A549 (cell line): ENCODE data around the gene FGD2. TPM values are rescaled to one million over a fixed set of nuclear protein-coding genes. Genes with fewer than 3 reads are reported as not detected.

ENCODE experiments used
- ATAC-seq, 2 experiments: fragments of 200-7000 bp in 1 of 2; fragments of >200 bp in 1 of 2; cut with Nextera tagmentation in 1 of 2; cut with Tn5 transposase in 1 of 2; 3 replicates each; pipeline versions ENCODE4 v1.8.0 to v1.9.1; 2018 to 2020; ENCODE audit warnings: mild to moderate bottlenecking in 1 of 2, moderate library complexity in 1 of 2
- CTCF ChIA-PET: fragments of 300-600 bp; sonication (Branson Sonifier 250); formaldehyde crosslinking; extraction: SDS; loops from one replicate; lab custom pipeline; 2021; ENCODE audit warnings: antibody characterized with exemption, inconsistent platforms; lab: Yijun Ruan, JAX
- POLR2A ChIA-PET: fragments of 350-600 bp; formaldehyde crosslinking; extraction: SDS; loops from one replicate; lab custom pipeline; 2021; ENCODE audit warnings: antibody characterized with exemption, inconsistent platforms; lab: Yijun Ruan, JAX
- DNase-seq, 2 experiments: peaks; one replicate each; pipeline versions ENCODE4 v3.0.0 to v3.0.0-alpha.2; 2011 to 2016; ENCODE audit warnings: low read depth in 1 of 2, low spot score in 1 of 2
- FAIRE-seq: peaks from 2 replicates; lab custom pipeline; 2011; peaks lifted over from hg19 to GRCh38; lab: Jason Lieb, UNC
- H3K27ac ChIP-seq, 2 experiments: fragments of >200 bp; sonication (Bioruptor Twin); formaldehyde crosslinking; 3 replicates each; pipeline ENCODE4 v1.5.1; 2016 to 2017
- H3K4me1 ChIP-seq: fragments of >200 bp; sonication (Bioruptor Twin); formaldehyde crosslinking; 3 replicates; pipeline ENCODE4 v1.6.1; 2016
- H3K4me2 ChIP-seq: fragments of >200 bp; sonication (Bioruptor Twin); formaldehyde crosslinking; 3 replicates; pipeline ENCODE4 v1.6.1; 2016
- H3K4me3 ChIP-seq: fragments of >200 bp; sonication (Bioruptor Twin); formaldehyde crosslinking; 3 replicates; pipeline ENCODE4 v1.5.1; 2016
- H3K9me3 ChIP-seq: fragments of >200 bp; sonication (Bioruptor Twin); formaldehyde crosslinking; 3 replicates; pipeline ENCODE4 v1.6.1; 2016
- BCL3 ChIP-seq: fragments of >200 bp; sonication (Bioruptor Twin); formaldehyde crosslinking; IDR thresholded peaks from 3 replicates; pipeline ENCODE4 v1.6.1; 2016
- CBX8 ChIP-seq: fragments of 200-600 bp; sonication (generic); IDR thresholded peaks from 2 replicates; pipeline ENCODE4 v1.6.1; 2016
- CEBPB ChIP-seq, 2 experiments: fragments of >200 bp in 1 of 2; sonication (Bioruptor Twin) in 1 of 2; formaldehyde crosslinking in 1 of 2; IDR thresholded peaks; 2 replicates each; pipeline ENCODE4 v1.6.1; 2012 to 2016
- FOSL2 ChIP-seq, 2 experiments: fragments of 450-650 bp in 1 of 2; fragments of >200 bp in 1 of 2; sonication (Bioruptor Twin) in 1 of 2; formaldehyde crosslinking; IDR thresholded peaks; 2 replicates each; pipeline versions ENCODE4 v1.5.0 to v1.6.1; 2016 to 2020; ENCODE audit warnings: mild to moderate bottlenecking in 1 of 2, moderate library complexity in 1 of 2
- HDAC2 ChIP-seq: fragments of 200-600 bp; sonication (generic); IDR thresholded peaks from 2 replicates; pipeline ENCODE4 v1.6.1; 2016
- HMGXB4 ChIP-seq: fragments of 250-450 bp; sonication (Bioruptor Pico); IDR thresholded peaks from 2 replicates; pipeline ENCODE4 v1.5.0; 2021; ENCODE audit warnings: mild to moderate bottlenecking, moderate library complexity, borderline replicate concordance
- KDM5A ChIP-seq: fragments of 200-600 bp; sonication (generic); IDR thresholded peaks from 2 replicates; pipeline ENCODE4 v1.6.1; 2016; ENCODE audit warnings: antibody characterized with exemption, mild to moderate bottlenecking
- NPAS2 ChIP-seq: fragments of 250-450 bp; sonication (Bioruptor Pico); IDR thresholded peaks from 2 replicates; pipeline ENCODE4 v1.8.0; 2022; ENCODE audit warnings: mild to moderate bottlenecking, moderate library complexity, borderline replicate concordance
- NR3C1 ChIP-seq: fragments of >200 bp; sonication (Bioruptor Twin); formaldehyde crosslinking; IDR thresholded peaks from 3 replicates; pipeline ENCODE4 v1.6.1; 2017
- RARB ChIP-seq: fragments of 250-450 bp; sonication (Bioruptor Pico); IDR thresholded peaks from 2 replicates; pipeline ENCODE4 v1.8.0; 2021; ENCODE audit warnings: mild to moderate bottlenecking, moderate library complexity
- RCOR1 ChIP-seq: fragments of 150-350 bp; IDR thresholded peaks from 2 replicates; pipeline ENCODE4 v1.6.1; 2014; ENCODE audit warnings: antibody characterized with exemption, low read length, low read depth
- RNF2 ChIP-seq: fragments of 200-600 bp; sonication (generic); IDR thresholded peaks from 2 replicates; pipeline ENCODE4 v1.6.1; 2016; ENCODE audit warnings: low read depth, mild to moderate bottlenecking, antibody characterized with exemption, moderate library complexity, borderline replicate concordance
- SMC3 ChIP-seq: fragments of >200 bp; sonication (Bioruptor Twin); formaldehyde crosslinking; IDR thresholded peaks from 3 replicates; pipeline ENCODE4 v1.6.1; 2018; ENCODE audit warnings: inconsistent platforms
- TFCP2L1 ChIP-seq: fragments of 250-450 bp; sonication (Bioruptor Pico); IDR thresholded peaks from 2 replicates; pipeline ENCODE4 v1.5.0; 2021; ENCODE audit warnings: mild to moderate bottlenecking
- ZFP36 ChIP-seq: fragments of 450-650 bp; IDR thresholded peaks from 2 replicates; pipeline ENCODE4 v1.6.1; 2014; ENCODE audit warnings: borderline replicate concordance; ENCODE audit not compliant: partially characterized antibody
- WGBS: methylation state at CpG from one replicate; pipeline ENCODE4 v1.1.6; 2017; ENCODE audit errors: missing lambda C conversion rate; 5-methylcytosine and 5-hydroxymethylcytosine counted together
- polyA plus RNA-seq, 4 experiments: library from polyadenylated mRNA; depleted of rRNA in 3 of 4; stranded (reverse); fragments of >200 nt; fragmentation: RNase III in 1 of 4; extraction: RNeasy Plus Mini Kit Qiagen cat#74134 plus additional on column Dnase treatment in 1 of 4; gene quantifications; 2 replicates in 3 of 4; 3 replicates in 1 of 4; pipeline ENCODE4 v1.2.3, GENCODE V29; 2011 to 2017
- TF ChIP-seq, protein P1 (sequence below): fragments of >200 bp; sonication (Bioruptor Twin); formaldehyde crosslinking; IDR thresholded peaks from 3 replicates; pipeline ENCODE4 v1.5.1; 2016
- TF ChIP-seq, protein P2 (sequence below): fragments of 150-350 bp; IDR thresholded peaks from 2 replicates; pipeline ENCODE4 v1.6.1; 2014; ENCODE audit warnings: low read depth, mild to moderate bottlenecking, low read length
- TF ChIP-seq, protein P3 (sequence below): IDR thresholded peaks from 2 replicates; pipeline ENCODE4 v1.6.1; 2012

Gene FGD2
- polyA plus RNA-seq, 2 of the 4 experiments (the other 2 are of a cell fraction) = not detected

DNA sequence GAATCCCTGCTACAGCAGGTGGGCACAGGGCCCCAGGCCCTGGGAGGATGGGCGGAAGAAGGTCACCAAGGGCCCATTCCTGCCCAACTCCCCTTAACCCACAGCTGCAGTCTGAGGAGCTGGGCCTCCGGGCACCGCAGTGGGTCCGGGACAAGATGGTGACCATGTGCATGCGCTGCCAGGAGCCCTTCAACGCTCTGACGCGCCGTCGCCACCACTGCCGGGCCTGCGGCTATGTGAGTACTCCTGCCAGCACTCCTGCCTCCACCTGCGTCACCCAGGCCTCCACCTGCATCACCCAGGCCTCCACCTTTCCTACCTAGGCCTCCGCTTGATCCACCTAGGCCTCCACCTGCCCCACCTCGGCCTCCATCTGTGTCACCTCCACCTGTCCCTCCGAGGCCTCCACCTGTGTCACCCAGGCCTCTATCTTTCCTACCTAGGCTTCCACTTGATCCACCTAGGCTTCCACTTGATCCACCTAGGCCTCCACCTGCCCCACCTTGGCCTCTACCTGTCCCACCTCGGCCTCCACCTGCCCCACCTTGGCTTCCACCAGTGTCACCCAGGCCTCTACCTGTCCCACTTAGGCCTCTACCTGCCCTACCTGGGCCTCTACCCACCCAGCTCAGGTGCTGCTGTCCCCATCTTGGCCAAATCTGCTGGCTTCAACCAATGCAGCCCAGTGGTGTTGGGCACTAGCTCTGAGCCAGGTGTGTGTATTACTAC, 16.8 kb downstream of the FGD2 start:
- peak overlapping the region; percentile 48 to 87; a peak in 5 of 6 replicates for H3K27ac ChIP-seq
- TF ChIP-seq, protein P1, sequence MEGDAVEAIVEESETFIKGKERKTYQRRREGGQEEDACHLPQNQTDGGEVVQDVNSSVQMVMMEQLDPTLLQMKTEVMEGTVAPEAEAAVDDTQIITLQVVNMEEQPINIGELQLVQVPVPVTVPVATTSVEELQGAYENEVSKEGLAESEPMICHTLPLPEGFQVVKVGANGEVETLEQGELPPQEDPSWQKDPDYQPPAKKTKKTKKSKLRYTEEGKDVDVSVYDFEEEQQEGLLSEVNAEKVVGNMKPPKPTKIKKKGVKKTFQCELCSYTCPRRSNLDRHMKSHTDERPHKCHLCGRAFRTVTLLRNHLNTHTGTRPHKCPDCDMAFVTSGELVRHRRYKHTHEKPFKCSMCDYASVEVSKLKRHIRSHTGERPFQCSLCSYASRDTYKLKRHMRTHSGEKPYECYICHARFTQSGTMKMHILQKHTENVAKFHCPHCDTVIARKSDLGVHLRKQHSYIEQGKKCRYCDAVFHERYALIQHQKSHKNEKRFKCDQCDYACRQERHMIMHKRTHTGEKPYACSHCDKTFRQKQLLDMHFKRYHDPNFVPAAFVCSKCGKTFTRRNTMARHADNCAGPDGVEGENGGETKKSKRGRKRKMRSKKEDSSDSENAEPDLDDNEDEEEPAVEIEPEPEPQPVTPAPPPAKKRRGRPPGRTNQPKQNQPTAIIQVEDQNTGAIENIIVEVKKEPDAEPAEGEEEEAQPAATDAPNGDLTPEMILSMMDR = no peak
- TF ChIP-seq, protein P2, sequence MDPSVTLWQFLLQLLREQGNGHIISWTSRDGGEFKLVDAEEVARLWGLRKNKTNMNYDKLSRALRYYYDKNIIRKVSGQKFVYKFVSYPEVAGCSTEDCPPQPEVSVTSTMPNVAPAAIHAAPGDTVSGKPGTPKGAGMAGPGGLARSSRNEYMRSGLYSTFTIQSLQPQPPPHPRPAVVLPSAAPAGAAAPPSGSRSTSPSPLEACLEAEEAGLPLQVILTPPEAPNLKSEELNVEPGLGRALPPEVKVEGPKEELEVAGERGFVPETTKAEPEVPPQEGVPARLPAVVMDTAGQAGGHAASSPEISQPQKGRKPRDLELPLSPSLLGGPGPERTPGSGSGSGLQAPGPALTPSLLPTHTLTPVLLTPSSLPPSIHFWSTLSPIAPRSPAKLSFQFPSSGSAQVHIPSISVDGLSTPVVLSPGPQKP = no peak
- TF ChIP-seq NPAS2 (CRISPR knock-in tag) = no peak
- TF ChIP-seq KDM5A = no peak
- TF ChIP-seq ZFP36 = no peak
- TF ChIP-seq RCOR1 = no peak
- TF ChIP-seq, protein P3, sequence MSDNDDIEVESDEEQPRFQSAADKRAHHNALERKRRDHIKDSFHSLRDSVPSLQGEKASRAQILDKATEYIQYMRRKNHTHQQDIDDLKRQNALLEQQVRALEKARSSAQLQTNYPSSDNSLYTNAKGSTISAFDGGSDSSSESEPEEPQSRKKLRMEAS = no peak
- no peak for TF ChIP-seq CEBPB (IDR thresholded peaks at IDR 0.05)
- TF ChIP-seq SMC3 = no peak
- no peak for TF ChIP-seq HDAC2
- TF ChIP-seq HMGXB4 (CRISPR knock-in tag) = no peak
- H3K4me3 ChIP-seq = no peak overlapping the region
- FAIRE-seq = no peak
- WGBS = 92% methylated on average over 17 of the region's 17 CpGs
- H3K9me3 ChIP-seq = no peaks in the 10 kb centered on the region
- H3K4me1 ChIP-seq = peaks cover 45% of the 10 kb centered on the region
- no peak for DNase-seq
- no peak for ATAC-seq
- ChIA-PET CTCF (interaction anchor here (1.0 to 20.1 kb wide), 10 partner anchors 9 to 292 kb away, joined by 3 to 546 read pairs (median 8); partner anchors contain the start of gene PIM1), POLR2A (no interaction called here)
- no peak overlapping the region for H3K4me2 ChIP-seq

DNA sequence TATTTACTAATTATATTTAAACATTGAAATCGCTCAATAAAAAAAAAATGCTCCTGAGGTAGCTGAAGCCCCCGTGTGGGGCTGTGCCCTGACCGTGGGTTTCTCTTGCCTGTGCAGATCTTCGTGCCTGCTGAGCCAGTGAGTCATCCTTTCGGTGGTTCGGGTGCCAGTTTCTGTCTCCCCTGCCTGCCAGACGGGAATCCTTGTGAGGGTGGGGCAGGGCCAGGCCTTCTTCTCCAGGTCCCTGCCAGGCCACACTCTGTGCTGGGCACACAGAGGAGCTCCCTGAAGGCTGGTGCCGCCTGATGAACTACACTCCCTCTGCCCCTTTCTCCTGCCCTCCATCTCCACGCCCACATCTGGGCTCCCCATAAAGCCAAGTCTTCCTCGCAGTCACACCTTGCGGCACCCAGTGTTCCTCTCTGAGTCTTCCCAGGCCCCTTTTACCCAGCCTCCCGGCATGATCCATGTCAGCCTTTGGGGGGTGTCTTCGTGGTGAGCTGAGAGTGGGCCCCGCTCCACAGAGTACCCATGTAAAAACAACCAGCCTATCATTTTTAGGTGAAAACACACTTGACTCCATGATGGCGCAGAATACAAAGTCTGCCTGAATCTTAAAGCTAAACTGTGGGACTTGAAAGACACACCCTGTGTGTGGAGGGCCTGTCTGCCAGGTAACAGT, 19.3 kb downstream of the FGD2 start:
- Histone ChIP-seq H3K9me3 (no peaks in the 10 kb centered on the region), H3K4me3 (no peak overlapping the region), H3K27ac (peak overlapping the region; percentile 72 to 87), H3K4me1 (peaks cover 41% of the 10 kb centered on the region), H3K4me2 (peak overlapping the region; percentile 69)
- DNase-seq (peak; percentile 49 to 74), ATAC-seq (peak; percentile 60 to 67; a peak in 5 of 6 replicates), FAIRE-seq (no peak)
- ChIA-PET CTCF (interaction anchor here (0.8 to 20.1 kb wide), 7 partner anchors 6 to 259 kb away, joined by 3 to 546 read pairs (median 97); partner anchors contain the start of gene PIM1), POLR2A (no interaction called here)
- 28% methylated on average over 15 of the region's 15 CpGs for WGBS
- TF ChIP-seq FOSL2 (IDR thresholded peaks at IDR 0.05) (0 out of 2 replicates have a peak, but pooled peaks have one; percentile 33), FOSL2 (CRISPR knock-in tag; IDR thresholded peaks at IDR 0.05) (peak; percentile 74), RARB (CRISPR knock-in tag) (no peak), TFCP2L1 (CRISPR knock-in tag) (no peak), CBX8 (no peak), BCL3 (no peak), NR3C1 (no peak), RNF2 (no peak)
- TF ChIP-seq, all 56 proteins: peak for 1
